Measurements from ENCODE around the gene SS18L1.
A peak's percentile ranks its signal among the peaks of the same experiment; 100 is the strongest.

SS18L1 gene

DNA sequence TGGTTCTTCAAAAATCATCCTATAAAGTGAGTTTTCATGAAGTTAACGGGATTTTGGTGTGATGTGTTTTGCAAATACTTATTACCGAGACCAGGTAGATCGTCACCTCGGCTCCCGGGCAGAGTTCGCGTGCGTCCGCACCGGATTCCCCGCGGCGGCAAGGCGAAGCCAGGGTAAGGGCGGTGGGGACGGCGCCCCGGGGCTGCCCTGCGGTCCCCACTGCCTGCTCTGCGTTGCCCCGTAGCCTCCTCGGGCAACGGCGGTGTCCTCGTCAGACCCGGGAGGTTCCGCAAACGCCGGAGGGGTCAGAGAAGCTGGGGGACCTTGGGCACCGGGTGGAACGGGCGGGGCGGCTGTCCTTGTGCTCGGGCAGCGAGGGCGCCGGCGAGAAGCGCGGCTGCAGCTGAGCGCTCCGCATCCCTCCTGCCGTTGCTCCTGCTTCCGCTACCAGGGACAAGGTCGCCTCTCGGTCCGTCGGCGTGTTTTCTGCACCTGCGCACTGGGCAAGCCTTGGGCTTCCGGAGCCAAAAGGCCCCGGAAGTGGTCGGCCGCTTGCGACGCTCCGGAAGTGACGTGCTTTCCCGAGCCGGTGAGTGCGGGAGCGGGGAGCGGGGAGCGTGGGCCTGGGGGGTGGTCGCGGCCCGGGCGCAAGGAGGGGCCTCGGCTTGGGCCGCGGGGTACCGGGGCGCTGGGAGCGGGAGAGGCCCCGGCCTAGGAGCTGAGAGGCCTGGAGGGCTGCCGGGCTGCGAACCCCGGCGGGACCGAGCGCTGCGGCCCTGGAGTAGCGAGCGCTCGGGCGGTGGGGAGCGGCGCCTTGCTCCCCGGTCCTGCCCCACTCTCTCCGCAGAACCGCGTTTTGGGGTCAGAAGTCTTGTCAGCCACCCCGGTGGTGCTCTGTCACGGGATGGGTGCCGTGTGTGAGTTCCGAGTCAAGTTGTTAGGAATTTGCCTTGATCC is 39.2 kb downstream of the SS18L1 start, which contains the start of gene MTG2:
Gene MTG2 (plus strand): TSS at position 560 of the 957 bp plus-strand sequence. CDS start 10,393 bp downstream, outside the sequence.
- peak within 1 kb of the TSS; percentile 96 for H3K4me3 ChIP-seq (ENCODE audit: low read length)
- peak; percentile 93 for DNase-seq (ENCODE audit: low read depth)
- TF ChIP-seq, protein P1, sequence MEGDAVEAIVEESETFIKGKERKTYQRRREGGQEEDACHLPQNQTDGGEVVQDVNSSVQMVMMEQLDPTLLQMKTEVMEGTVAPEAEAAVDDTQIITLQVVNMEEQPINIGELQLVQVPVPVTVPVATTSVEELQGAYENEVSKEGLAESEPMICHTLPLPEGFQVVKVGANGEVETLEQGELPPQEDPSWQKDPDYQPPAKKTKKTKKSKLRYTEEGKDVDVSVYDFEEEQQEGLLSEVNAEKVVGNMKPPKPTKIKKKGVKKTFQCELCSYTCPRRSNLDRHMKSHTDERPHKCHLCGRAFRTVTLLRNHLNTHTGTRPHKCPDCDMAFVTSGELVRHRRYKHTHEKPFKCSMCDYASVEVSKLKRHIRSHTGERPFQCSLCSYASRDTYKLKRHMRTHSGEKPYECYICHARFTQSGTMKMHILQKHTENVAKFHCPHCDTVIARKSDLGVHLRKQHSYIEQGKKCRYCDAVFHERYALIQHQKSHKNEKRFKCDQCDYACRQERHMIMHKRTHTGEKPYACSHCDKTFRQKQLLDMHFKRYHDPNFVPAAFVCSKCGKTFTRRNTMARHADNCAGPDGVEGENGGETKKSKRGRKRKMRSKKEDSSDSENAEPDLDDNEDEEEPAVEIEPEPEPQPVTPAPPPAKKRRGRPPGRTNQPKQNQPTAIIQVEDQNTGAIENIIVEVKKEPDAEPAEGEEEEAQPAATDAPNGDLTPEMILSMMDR (conservative IDR thresholded peaks at IDR 0.05; ENCODE audit: low read length) = no peak

DNA sequence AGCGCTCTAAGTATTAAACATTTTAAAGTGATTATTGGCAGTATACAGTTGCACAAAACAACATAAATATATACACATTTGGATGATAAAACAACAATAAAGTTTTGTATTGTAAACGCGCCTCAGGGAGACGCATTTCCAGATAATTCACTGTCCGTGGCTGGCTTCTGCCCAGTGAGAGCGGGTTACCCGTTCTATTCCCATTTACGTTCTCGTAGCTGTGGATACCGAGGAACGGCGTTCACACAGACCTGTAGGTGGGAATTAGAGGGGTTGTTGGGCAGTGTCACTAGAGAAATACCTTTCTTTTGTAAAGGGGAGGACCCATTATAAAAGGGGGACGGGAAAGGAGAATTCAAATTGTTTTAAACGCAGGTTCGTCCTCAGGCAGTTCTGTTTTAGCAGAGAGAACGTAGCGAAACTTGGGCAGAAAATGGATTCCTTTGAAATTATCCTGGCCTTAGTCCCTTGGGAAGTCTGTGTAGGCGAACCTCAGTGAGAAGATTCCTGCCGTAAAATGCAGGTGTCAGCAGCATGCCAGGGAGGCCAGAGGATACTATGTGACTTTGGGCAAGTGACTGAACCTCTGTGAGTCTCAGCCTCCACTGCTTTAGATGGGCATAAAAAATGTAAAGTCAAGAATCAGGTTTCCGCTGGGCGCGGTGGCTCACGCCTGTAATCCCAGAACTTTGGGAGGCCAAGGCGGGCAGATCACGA is 40.0 kb downstream of the SS18L1 start:
- no peak for DNase-seq (ENCODE audit: low read depth)
- H3K4me3 ChIP-seq (ENCODE audit: low read length) = peak overlapping the region; percentile 96
- TF ChIP-seq, protein P1 (conservative IDR thresholded peaks at IDR 0.05; ENCODE audit: low read length) = no peak

DNA sequence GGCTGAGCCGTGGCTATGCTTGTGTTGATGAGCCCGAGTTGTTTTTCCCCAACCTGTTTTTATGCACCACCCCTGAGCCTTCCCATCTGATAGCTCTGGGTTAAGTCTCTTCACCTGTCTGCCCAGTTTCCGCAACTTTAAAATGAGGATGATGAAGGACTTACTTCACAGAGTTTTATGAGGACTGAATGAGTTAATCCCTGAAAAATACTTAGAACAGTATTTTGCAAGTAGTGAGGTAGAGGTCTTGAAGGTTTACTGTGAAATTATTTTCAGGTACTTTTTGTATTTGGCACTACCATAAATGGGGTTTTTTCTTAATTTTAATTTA is 42.5 kb downstream of the SS18L1 start:
- TF ChIP-seq, protein P1 (conservative IDR thresholded peaks at IDR 0.05; ENCODE audit: low read length) = no peak
- no peak for DNase-seq (ENCODE audit: low read depth)
- H3K4me3 ChIP-seq (ENCODE audit: low read length) = no peak overlapping the region

DNA sequence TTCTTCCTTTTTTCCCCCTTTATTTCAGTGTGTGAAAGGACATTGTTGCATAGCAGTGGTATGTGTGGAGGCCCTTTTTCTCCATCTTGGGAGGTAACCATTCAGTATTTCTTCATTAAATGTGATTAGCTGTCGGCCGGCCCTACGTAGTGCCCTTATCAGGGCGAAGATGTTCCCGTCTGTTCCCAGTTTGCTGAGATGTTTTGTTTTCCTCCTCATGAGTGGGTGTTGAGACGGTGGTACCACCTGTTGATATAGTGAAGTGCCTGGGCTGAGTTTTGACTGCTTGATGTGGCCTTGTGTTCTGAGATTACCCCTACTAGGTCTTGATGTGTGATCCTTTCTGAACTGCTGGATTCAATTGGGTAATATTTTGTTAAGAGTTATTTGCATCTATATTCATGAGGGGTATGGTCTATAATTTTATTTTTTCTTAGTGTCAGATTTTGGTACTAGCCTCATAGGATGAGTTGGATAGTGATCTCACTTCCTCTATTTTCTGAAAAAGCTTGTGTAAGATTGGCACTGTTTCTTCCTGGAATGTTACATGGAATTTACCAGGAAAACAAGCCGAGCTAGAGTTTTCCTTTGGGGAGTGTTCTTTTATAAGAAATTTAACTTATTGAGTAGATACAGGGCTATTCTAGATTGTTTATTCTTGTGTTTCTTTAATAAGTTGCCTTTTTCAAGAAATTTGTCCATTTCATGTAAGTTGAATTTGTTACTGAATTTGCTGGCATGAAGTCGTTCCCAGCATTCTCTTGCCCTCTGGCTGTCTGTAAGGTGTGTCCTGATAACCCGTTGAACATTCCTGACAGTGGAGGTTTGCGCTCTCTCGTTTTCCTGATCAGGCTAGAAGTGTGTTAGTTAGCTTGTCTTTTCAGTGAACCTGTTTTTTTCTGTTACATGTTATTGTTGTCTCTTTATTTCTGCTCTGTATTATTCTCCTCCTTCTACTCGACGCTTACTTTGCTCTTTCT is 43.6 kb downstream of the SS18L1 start:
- no peak overlapping the region for H3K4me3 ChIP-seq (ENCODE audit: low read length)
- peak; percentile 39 for DNase-seq (ENCODE audit: low read depth)
- TF ChIP-seq, protein P1 (conservative IDR thresholded peaks at IDR 0.05; ENCODE audit: low read length) = no peak

DNA sequence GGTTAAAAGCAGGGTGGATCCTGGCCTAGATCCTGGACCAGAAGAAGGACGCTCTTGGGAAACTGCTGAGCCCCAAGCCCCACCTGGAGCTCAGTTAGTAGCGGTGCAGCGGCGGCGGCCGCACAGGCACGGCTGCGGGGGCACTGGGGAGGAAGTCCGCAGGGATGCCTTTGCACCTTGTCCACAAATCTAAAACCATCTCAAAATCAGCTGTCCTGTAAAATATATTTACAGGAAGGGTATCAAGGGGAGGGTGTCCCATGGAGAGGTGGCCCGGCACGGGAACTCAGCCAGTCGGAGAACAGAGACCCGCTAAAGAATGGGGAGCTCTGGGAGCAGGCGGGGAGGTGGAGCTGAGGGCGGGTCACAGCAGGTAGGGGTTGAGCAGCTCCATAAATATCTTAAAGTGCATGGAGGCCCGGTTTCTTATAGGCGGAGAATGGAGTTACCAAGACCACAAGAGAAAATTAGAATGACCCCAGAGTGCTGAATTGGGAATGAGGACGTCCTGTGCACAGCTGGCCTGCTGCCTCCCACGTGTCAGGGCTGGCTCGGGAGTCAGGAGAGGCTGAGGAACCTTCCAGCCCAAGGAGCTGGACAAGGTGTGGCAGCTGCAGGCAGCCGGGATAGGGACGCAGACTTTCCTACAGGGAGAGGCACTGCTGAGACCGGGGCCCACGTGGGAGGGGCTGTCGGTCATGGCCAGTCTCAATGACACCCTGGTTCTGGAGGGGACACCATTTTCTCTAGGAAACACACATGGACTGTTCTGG is 47.3 kb downstream of the SS18L1 start:
- TF ChIP-seq, protein P1 (conservative IDR thresholded peaks at IDR 0.05; ENCODE audit: low read length) = no peak
- DNase-seq (ENCODE audit: low read depth) = no peak
- no peak overlapping the region for H3K4me3 ChIP-seq (ENCODE audit: low read length)
